Measurements from ENCODE around the gene CASP2.

CASP2 gene

DNA sequence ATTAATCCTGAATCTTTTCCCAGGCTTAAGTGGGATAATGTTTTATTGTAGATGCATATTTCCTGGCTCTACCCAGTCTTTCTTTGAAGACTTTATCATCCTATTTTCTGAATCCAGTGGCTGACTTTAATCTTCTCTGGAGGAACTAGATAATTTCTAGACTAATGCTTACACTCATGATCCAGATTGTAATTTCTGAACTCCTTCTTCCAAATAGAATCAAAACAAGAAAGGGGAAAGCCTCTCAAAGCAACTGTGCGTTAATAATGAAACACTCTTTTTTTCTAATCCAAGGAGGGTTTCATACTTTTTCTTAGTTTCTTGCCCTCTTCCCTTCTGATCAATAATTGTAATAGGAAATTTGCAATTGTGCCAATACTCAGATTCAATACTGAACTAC lies 16.9 kb upstream of the CASP2 start:
- Histone ChIP-seq H3K27me3 (ENCODE audit: control insufficient read depth, insufficient read depth, low read length) (no peaks in the 10 kb centered on the region), H3K9ac (ENCODE audit: low read length) (no peak overlapping the region), H3K27ac (ENCODE audit: low read depth, low read length) (no peak overlapping the region), H3K4me3 (ENCODE audit: low read length) (no peak overlapping the region), H3K36me3 (ENCODE audit: control insufficient read depth, insufficient read depth, low read length) (peaks cover 12% of the 10 kb centered on the region), H3K4me1 (ENCODE audit: control insufficient read depth, insufficient read depth, low read length) (no peaks in the 10 kb centered on the region)

DNA sequence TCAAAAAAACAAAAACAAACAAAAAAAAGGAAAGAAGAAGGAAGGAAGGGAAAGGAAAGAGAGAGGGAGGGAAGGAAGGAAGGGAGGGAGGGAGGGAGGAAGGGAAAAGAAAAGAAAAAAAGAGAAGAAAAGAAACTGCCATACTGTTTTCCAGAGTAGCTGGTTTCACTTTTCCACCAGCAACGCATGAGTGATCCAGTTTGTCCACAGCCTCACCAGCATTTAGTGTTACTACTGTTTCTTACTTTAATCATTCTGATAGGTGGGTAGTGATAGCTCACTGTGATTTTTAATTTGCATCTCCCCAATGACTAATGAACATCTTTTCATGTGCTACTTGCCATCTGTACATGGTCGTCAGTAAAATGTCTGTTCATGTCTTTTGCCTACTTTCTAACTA lies 15.3 kb upstream of the CASP2 start:
- Histone ChIP-seq H3K4me1 (ENCODE audit: control insufficient read depth, insufficient read depth, low read length) (no peaks in the 10 kb centered on the region), H3K9ac (ENCODE audit: low read length) (no peak overlapping the region), H3K27me3 (ENCODE audit: control insufficient read depth, insufficient read depth, low read length) (no peaks in the 10 kb centered on the region), H3K27ac (ENCODE audit: low read depth, low read length) (no peak overlapping the region), H3K4me3 (ENCODE audit: low read length) (no peak overlapping the region), H3K36me3 (ENCODE audit: control insufficient read depth, insufficient read depth, low read length) (peaks cover 5% of the 10 kb centered on the region)

DNA sequence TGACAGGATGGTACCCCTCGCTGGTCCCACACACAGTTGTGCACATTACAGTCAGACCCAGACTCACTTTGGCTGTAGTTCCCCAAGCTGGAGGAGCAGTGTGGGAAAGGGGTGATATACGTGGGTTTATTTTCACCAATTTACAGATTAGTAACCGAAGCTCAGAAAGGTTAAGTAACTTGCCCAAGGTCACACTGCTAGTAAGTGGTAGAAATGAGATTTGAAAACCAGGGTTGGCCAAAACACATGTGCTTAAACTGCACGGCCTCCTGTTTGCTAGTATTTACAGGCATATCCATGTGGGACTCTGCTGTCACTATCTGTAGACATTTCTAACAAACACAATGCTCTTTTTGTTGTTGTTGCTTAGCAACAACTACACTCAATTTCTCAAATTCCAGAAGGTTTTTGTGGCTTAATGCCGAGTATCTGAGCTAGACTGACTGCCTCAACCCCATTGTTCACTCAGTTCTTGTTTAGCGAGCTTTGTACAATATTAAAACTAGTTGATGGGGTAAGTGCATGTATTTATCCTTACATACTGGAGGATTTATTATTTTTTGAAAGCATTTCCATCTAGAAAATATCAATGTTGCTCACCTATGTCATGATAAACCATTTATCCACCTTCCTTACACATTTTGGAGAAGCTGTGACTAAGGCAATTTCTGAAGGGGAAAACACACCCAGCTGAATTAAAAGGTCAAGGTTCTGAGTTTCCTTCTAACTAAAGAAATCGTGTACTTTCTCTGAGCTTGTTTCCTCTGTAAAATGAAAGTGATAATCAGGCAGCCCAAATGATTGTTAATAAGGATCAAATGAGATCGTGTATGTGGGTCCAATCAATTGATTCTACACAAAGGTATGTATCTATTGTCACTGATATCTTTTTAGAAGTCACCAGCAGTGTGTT lies 8.7 kb upstream of the CASP2 start:
- Histone ChIP-seq H3K27ac (ENCODE audit: low read depth, low read length) (no peak overlapping the region), H3K9ac (ENCODE audit: low read length) (no peak overlapping the region), H3K27me3 (ENCODE audit: control insufficient read depth, insufficient read depth, low read length) (no peaks in the 10 kb centered on the region), H3K36me3 (ENCODE audit: control insufficient read depth, insufficient read depth, low read length) (no peaks in the 10 kb centered on the region), H3K4me1 (ENCODE audit: control insufficient read depth, insufficient read depth, low read length) (no peaks in the 10 kb centered on the region), H3K4me3 (ENCODE audit: low read length) (no peak overlapping the region)

DNA sequence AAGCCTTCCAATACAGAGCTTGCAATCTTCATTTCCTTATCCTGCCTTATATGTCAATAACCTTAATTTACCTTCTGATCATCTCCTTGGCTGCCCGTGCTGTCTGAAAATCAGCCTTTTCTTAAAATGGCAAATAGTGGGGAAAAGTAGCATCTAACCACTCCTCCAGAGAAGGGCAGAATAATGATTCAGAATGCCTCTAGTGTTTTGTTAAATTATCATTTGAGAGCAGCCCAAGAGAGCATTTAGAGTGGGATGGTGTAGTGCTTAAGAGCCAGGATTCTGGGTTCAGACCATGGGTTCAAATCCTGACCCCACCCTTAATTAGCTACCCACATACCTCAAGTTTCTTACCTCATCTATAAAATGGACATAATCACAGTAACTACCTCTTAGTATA lies 8.0 kb upstream of the CASP2 start:
- H3K4me1 ChIP-seq (ENCODE audit: control insufficient read depth, insufficient read depth, low read length), result no peaks in the 10 kb centered on the region
- H3K36me3 ChIP-seq (ENCODE audit: control insufficient read depth, insufficient read depth, low read length), result no peaks in the 10 kb centered on the region
- H3K27me3 ChIP-seq (ENCODE audit: control insufficient read depth, insufficient read depth, low read length), result no peaks in the 10 kb centered on the region
- no peak overlapping the region for H3K4me3 ChIP-seq (ENCODE audit: low read length)
- H3K27ac ChIP-seq (ENCODE audit: low read depth, low read length), result no peak overlapping the region
- H3K9ac ChIP-seq (ENCODE audit: low read length), result no peak overlapping the region

DNA sequence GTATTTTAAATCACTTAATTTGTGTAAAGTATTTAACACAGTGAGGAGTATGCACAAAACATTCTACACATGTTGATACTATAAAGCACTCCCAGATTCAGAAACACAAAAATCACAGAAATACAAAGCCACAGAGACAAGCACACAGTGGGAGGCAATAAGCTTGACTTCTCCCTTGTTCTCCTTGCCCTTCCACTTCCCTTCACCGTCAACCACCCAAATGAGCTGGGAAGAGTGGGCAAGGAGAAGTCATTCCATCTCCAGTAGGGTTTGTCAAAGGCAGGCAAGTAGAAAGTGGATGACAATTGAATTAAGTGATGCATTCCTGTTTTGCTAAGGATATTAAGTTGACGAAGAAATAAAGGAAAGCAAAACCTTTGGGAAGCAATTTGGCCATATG lies 7.6 kb upstream of the CASP2 start:
- no peak overlapping the region for H3K9ac ChIP-seq (ENCODE audit: low read length)
- H3K4me1 ChIP-seq (ENCODE audit: control insufficient read depth, insufficient read depth, low read length), result no peaks in the 10 kb centered on the region
- H3K4me3 ChIP-seq (ENCODE audit: low read length), result no peak overlapping the region
- no peak overlapping the region for H3K27ac ChIP-seq (ENCODE audit: low read depth, low read length)
- H3K36me3 ChIP-seq (ENCODE audit: control insufficient read depth, insufficient read depth, low read length), result no peaks in the 10 kb centered on the region
- no peaks in the 10 kb centered on the region for H3K27me3 ChIP-seq (ENCODE audit: control insufficient read depth, insufficient read depth, low read length)

DNA sequence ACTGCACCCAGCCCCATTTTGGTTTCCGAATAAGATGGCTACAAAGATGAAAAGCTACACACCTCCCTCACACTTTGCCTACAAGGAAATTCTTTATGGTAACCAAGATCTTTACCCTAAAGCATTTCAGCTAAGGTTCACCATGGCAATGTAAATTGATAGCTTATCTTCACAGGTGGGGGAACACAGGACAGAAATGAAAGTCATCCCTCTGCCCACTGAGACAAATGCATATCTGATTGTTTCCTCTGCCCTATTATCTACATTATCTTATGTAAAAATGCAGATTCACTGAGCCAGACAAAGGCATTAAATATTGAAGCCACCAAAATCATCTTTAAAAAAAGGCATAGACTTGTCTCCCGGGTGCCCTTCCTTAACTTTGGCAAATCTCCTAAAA lies 6.6 kb upstream of the CASP2 start:
- H3K4me1 ChIP-seq (ENCODE audit: control insufficient read depth, insufficient read depth, low read length), result no peaks in the 10 kb centered on the region

DNA sequence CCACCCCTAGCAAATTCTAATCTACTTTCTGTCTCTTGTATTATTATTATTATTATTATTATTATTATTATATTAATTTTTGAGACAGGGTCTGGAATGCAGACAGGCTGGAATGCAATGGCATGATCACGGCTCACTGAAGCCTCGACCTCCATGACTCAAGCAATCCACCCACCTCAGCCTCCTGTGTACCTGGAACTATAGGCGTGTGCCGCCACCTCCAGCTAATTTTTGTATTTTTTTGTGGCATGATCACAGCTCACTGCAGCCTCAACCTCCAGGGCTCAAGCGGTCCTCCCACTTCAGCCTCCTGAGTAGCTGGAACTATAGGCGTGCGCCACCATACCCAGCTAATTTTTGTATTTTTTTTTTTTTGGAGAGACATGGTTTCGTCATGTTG lies 6.0 kb upstream of the CASP2 start:
- H3K9ac ChIP-seq (ENCODE audit: low read length), result no peak overlapping the region
- H3K36me3 ChIP-seq (ENCODE audit: control insufficient read depth, insufficient read depth, low read length), result no peaks in the 10 kb centered on the region
- H3K27me3 ChIP-seq (ENCODE audit: control insufficient read depth, insufficient read depth, low read length), result no peaks in the 10 kb centered on the region
- H3K27ac ChIP-seq (ENCODE audit: low read depth, low read length), result no peak overlapping the region
- H3K4me1 ChIP-seq (ENCODE audit: control insufficient read depth, insufficient read depth, low read length), result no peaks in the 10 kb centered on the region
- H3K4me3 ChIP-seq (ENCODE audit: low read length), result no peak overlapping the region

More for the DNA sequence above, 6.6 kb upstream of the CASP2 start:
- no peak overlapping the region for H3K4me3 ChIP-seq (ENCODE audit: low read length)
- no peak overlapping the region for H3K9ac ChIP-seq (ENCODE audit: low read length)
- no peak overlapping the region for H3K27ac ChIP-seq (ENCODE audit: low read depth, low read length)
- H3K36me3 ChIP-seq (ENCODE audit: control insufficient read depth, insufficient read depth, low read length), result no peaks in the 10 kb centered on the region
- no peaks in the 10 kb centered on the region for H3K27me3 ChIP-seq (ENCODE audit: control insufficient read depth, insufficient read depth, low read length)

DNA sequence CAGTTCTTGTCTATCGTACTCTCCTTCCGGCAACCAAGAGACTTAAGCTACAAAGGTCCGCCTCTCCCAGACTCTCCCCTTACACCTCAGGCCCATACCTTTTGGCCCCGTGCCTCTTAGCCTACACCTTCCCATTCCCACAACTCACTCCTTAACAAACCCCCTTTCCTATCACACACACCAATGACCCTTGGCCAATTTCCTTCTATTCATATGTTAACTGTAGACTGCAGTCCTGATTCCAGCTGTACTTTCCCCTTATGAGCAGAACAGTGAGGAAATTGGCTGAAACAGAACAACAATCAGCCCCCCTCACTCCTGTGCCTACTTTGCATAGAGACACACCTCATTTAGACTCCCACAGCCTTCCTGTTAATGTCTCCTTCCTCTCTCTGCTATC lies 4.8 kb upstream of the CASP2 start:
- no peak overlapping the region for H3K9ac ChIP-seq (ENCODE audit: low read length)
- no peak overlapping the region for H3K27ac ChIP-seq (ENCODE audit: low read depth, low read length)
- H3K27me3 ChIP-seq (ENCODE audit: control insufficient read depth, insufficient read depth, low read length), result no peaks in the 10 kb centered on the region
- H3K4me3 ChIP-seq (ENCODE audit: low read length), result no peak overlapping the region
- H3K4me1 ChIP-seq (ENCODE audit: control insufficient read depth, insufficient read depth, low read length), result peaks cover 5% of the 10 kb centered on the region
- no peaks in the 10 kb centered on the region for H3K36me3 ChIP-seq (ENCODE audit: control insufficient read depth, insufficient read depth, low read length)

DNA sequence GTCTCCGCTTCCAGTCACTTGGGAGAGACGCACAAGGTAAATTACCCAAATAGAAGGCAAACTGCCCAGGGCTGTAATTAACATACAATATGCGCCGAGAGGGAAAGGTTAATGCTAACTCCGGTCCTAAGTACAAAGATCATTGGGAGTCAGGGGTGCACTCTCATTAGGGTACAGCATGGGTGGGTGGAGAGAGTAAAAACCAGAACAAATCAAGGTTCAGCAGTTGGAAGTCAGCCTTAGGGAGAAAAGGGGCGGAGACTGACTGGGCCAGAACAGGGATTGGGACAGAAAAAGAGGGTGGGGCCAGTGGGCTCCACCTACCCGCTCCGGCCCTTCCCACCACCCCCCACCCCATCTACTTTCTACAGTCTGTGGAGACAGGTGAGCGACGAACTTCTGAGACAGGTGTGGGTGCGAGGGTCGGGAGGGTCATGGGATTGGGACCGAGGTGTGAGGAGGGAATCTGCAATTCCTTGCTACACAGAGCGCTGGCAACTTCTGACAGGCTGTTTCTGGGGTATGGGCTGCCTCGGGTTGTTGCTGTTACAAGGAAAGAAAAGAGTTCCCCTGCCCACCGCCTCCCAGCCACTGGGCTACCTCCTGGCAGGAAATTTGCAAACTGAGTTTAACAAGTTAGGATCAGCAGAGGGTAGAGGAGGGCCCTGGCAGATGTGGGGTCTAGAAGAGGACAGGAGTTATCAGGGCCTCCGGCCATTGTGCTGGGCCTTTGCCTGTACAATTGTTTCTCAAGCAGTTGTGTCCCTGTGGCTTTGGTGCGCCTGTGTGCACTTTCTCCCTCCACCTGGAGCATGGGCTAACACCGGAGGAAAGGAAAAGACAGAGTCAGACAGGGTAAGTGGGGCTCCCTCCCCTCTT lies 3.3 kb upstream of the CASP2 start, which contains the start of gene TMEM139:
TMEM139 (plus strand) TSS at position 368 of the 879 bp plus-strand sequence. CDS start 1,000 bp downstream, outside the sequence.
- Histone ChIP-seq H3K4me3 (ENCODE audit: low read length) (no peak within 1 kb of the TSS), H3K36me3 (ENCODE audit: control insufficient read depth, insufficient read depth, low read length) (no peaks in the 10 kb centered on the region), H3K9ac (ENCODE audit: low read length) (no peak within 1 kb of the TSS), H3K4me1 (ENCODE audit: control insufficient read depth, insufficient read depth, low read length) (peaks cover 11% of the 10 kb centered on the region), H3K27ac (ENCODE audit: low read depth, low read length) (no peak within 1 kb of the TSS), H3K27me3 (ENCODE audit: control insufficient read depth, insufficient read depth, low read length) (no peaks in the 10 kb centered on the region)

DNA sequence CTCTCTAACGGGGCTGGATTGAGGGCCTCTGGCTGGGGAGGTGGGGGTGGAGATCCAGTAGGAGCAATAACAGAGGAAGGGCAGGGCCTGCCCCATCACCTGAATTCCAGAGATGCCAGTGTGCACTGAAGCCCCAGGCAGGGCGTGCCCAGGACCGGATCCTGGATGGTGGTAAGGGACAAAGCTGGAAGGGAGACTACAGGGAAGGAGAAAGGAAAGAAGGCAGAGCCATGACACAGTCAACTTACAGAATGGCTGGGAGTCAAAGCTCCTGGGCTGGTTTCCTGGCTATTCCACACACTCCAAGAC lies 2.7 kb upstream of the CASP2 start:
- Histone ChIP-seq H3K4me1 (ENCODE audit: control insufficient read depth, insufficient read depth, low read length) (peaks cover 11% of the 10 kb centered on the region), H3K27ac (ENCODE audit: low read depth, low read length) (no peak overlapping the region), H3K27me3 (ENCODE audit: control insufficient read depth, insufficient read depth, low read length) (no peaks in the 10 kb centered on the region), H3K36me3 (ENCODE audit: control insufficient read depth, insufficient read depth, low read length) (no peaks in the 10 kb centered on the region), H3K9ac (ENCODE audit: low read length) (no peak overlapping the region), H3K4me3 (ENCODE audit: low read length) (no peak overlapping the region)

DNA sequence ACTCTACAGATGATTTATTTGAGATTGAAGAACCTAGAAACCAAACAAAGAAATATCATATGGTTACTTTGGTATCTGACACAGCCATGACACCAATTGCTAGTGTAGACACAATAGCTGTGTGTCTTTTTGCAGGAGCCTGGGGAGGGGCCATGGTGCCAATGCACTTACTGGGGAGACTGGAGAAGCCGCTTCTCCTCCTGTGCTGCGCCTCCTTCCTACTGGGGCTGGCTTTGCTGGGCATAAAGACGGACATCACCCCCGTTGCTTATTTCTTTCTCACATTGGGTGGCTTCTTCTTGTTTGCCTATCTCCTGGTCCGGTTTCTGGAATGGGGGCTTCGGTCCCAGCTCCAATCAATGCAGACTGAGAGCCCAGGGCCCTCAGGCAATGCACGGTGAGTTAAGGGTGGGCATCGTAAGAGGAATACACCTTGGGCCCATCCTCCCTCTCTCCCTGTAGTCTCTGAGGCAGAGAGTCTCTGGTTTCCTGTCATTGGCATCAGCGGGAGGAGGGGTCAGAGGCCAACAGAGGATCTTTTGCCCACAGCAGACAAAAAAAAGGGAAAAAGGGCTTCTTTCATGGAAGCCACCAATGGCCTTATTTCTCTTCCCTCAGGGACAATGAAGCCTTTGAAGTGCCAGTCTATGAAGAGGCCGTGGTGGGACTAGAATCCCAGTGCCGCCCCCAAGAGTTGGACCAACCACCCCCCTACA lies 2.2 kb upstream of the CASP2 start:
- H3K9ac ChIP-seq (ENCODE audit: low read length), result no peak overlapping the region
- H3K36me3 ChIP-seq (ENCODE audit: control insufficient read depth, insufficient read depth, low read length), result no peaks in the 10 kb centered on the region
- H3K27ac ChIP-seq (ENCODE audit: low read depth, low read length), result no peak overlapping the region
- peaks cover 14% of the 10 kb centered on the region for H3K4me1 ChIP-seq (ENCODE audit: control insufficient read depth, insufficient read depth, low read length)
- H3K4me3 ChIP-seq (ENCODE audit: low read length), result no peak overlapping the region
- H3K27me3 ChIP-seq (ENCODE audit: control insufficient read depth, insufficient read depth, low read length), result no peaks in the 10 kb centered on the region

DNA sequence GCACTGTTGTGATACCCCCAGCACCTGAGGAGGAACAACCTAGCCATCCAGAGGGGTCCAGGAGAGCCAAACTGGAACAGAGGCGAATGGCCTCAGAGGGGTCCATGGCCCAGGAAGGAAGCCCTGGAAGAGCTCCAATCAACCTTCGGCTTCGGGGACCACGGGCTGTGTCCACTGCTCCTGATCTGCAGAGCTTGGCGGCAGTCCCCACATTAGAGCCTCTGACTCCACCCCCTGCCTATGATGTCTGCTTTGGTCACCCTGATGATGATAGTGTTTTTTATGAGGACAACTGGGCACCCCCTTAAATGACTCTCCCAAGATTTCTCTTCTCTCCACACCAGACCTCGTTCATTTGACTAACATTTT lies 1.6 kb upstream of the CASP2 start:
- H3K27ac ChIP-seq (ENCODE audit: low read depth, low read length), result no peak overlapping the region
- H3K9ac ChIP-seq (ENCODE audit: low read length), result no peak overlapping the region
- no peaks in the 10 kb centered on the region for H3K27me3 ChIP-seq (ENCODE audit: control insufficient read depth, insufficient read depth, low read length)
- no peak overlapping the region for H3K4me3 ChIP-seq (ENCODE audit: low read length)
- peaks cover 14% of the 10 kb centered on the region for H3K4me1 ChIP-seq (ENCODE audit: control insufficient read depth, insufficient read depth, low read length)
- H3K36me3 ChIP-seq (ENCODE audit: control insufficient read depth, insufficient read depth, low read length), result no peaks in the 10 kb centered on the region

Measured in rectal smooth muscle tissue (tissue), 1 donor.